GM21825 (cell line): Measurements from ENCODE around the gene TBX20.
"Not testable (repeated sequence)": the region's sequence is repeated elsewhere in the genome, so short reads cannot be mapped to it uniquely, and the experiment has no call there.

ENCODE experiments used
- ATAC-seq: cut with Tn5 transposase; IDR thresholded peaks from one replicate; pipeline ENCODE4 v1.9.1; 2021; ENCODE audit warnings: mild to moderate bottlenecking, moderate library complexity; ENCODE audit not compliant: unreplicated experiment

Gene TBX20

GRCh38 chr7:35222445-35222844 is 31.5 kb downstream of the TBX20 start:
- ATAC-seq = not testable (repeated sequence)

- ATAC-seq = not testable (repeated sequence)
Measured at GRCh38 chr7:35220176-35220575, 33.7 kb downstream of the TBX20 start.

- ATAC-seq = not testable (repeated sequence)
Measured at GRCh38 chr7:35216033-35216432, 37.9 kb downstream of the TBX20 start.

- not testable (repeated sequence) for ATAC-seq
Measured at GRCh38 chr7:35215063-35215462, 38.8 kb downstream of the TBX20 start.

- ATAC-seq = not testable (repeated sequence)
Measured at GRCh38 chr7:35206924-35207323, 47.0 kb downstream of the TBX20 start.

- ATAC-seq = not testable (repeated sequence)
Measured at GRCh38 chr7:35204850-35205249, 49.0 kb downstream of the TBX20 start.

GRCh38 chr7:35204031-35204430 is 49.9 kb downstream of the TBX20 start:
- not testable (repeated sequence) for ATAC-seq

- not testable (repeated sequence) for ATAC-seq
Measured at GRCh38 chr7:35202353-35202752, 51.5 kb downstream of the TBX20 start.

- ATAC-seq = not testable (repeated sequence)
Measured at GRCh38 chr7:35200170-35200569, 53.7 kb downstream of the TBX20 start.

- not testable (repeated sequence) for ATAC-seq
Measured at GRCh38 chr7:35198370-35199140, 55.3 kb downstream of the TBX20 start.

- ATAC-seq = not testable (repeated sequence)
Measured at GRCh38 chr7:35191571-35191970, 62.3 kb downstream of the TBX20 start.

- ATAC-seq = not testable (repeated sequence)
Measured at GRCh38 chr7:35190146-35190773, 63.6 kb downstream of the TBX20 start.

GRCh38 chr7:35186751-35187150 is 67.1 kb downstream of the TBX20 start:
- ATAC-seq = not testable (repeated sequence)

GRCh38 chr7:35185908-35186731 is 67.8 kb downstream of the TBX20 start:
- no peak for ATAC-seq

GRCh38 chr7:35185578-35185907 is 68.4 kb downstream of the TBX20 start:
- not testable (repeated sequence) for ATAC-seq

GRCh38 chr7:35184961-35185360 is 68.9 kb downstream of the TBX20 start:
- not testable (repeated sequence) for ATAC-seq

- not testable (repeated sequence) for ATAC-seq
Measured at GRCh38 chr7:35183873-35184503, 69.9 kb downstream of the TBX20 start.

GRCh38 chr7:35180665-35181064 is 73.2 kb downstream of the TBX20 start:
- not testable (repeated sequence) for ATAC-seq

GRCh38 chr7:35173176-35173575 is 80.7 kb downstream of the TBX20 start:
- ATAC-seq = not testable (repeated sequence)

- not testable (repeated sequence) for ATAC-seq
Measured at GRCh38 chr7:35172131-35172530, 81.8 kb downstream of the TBX20 start.

- ATAC-seq = not testable (repeated sequence)
Measured at GRCh38 chr7:35167658-35168057, 86.2 kb downstream of the TBX20 start.
